Loucy (cell line): ENCODE measurements around the gene LSM7.

ENCODE experiments used
- H2AFZ ChIP-seq: fragments of 200-600 bp; sonication (generic); 2 replicates; pipeline ENCODE4 v1.6.0; 2016; ENCODE audit warnings: antibody characterized with exemption, mild to moderate bottlenecking, low read length, moderate library complexity
- H3F3A ChIP-seq: fragments of 200-600 bp; 2 replicates; pipeline ENCODE4 v1.6.0; 2016; ENCODE audit warnings: antibody characterized with exemption, low read depth, mild to moderate bottlenecking
- H3K27me3 ChIP-seq: fragments of 200-600 bp; sonication (generic); 2 replicates; pipeline ENCODE4 v1.6.1; 2014; ENCODE audit warnings: low read length, mild to moderate bottlenecking; ENCODE audit not compliant: insufficient read depth, poor library complexity, severe bottlenecking
- H3K36me3 ChIP-seq: fragments of 200-600 bp; sonication (generic); 2 replicates; pipeline ENCODE4 v1.6.1; 2016; ENCODE audit warnings: low read length; ENCODE audit not compliant: insufficient read depth
- H3K4me1 ChIP-seq: fragments of 200-600 bp; sonication (generic); 2 replicates; pipeline ENCODE4 v1.5.1; 2014; ENCODE audit warnings: low read length, mild to moderate bottlenecking; ENCODE audit not compliant: insufficient read depth, poor library complexity, severe bottlenecking
- H3K4me2 ChIP-seq: fragments of 200-600 bp; sonication (generic); 2 replicates; pipeline ENCODE4 v1.6.0; 2014; ENCODE audit warnings: antibody characterized with exemption, low read length, low read depth, mild to moderate bottlenecking; ENCODE audit not compliant: poor library complexity, severe bottlenecking
- H3K4me3 ChIP-seq: fragments of 200-600 bp; sonication (generic); 2 replicates; pipeline ENCODE4 v1.5.1; 2014; ENCODE audit warnings: low read length, mild to moderate bottlenecking, mixed read lengths; ENCODE audit not compliant: poor library complexity, severe bottlenecking
- H3K79me2 ChIP-seq: fragments of 200-600 bp; sonication (generic); 2 replicates; pipeline ENCODE4 v1.6.1; 2014; ENCODE audit warnings: low read length; ENCODE audit not compliant: insufficient read depth
- H3K9ac ChIP-seq: fragments of 200-600 bp; sonication (generic); 2 replicates; pipeline ENCODE4 v1.6.0; 2014; ENCODE audit warnings: mild to moderate bottlenecking, low read depth, low read length, moderate library complexity; ENCODE audit not compliant: poor library complexity, severe bottlenecking
- H3K9me2 ChIP-seq: fragments of 200-600 bp; sonication (generic); replicated peaks from 2 replicates; pipeline ENCODE4 v1.6.1; 2016; ENCODE audit warnings: low read depth, low read length, mixed read lengths
- H3K9me3 ChIP-seq: fragments of 200-600 bp; sonication (generic); 2 replicates; pipeline ENCODE4 v1.6.1; 2014; ENCODE audit warnings: mild to moderate bottlenecking, antibody characterized with exemption, low read length, low read depth; ENCODE audit not compliant: insufficient read depth
- H4K20me1 ChIP-seq: fragments of 200-600 bp; sonication (generic); 2 replicates; pipeline ENCODE4 v1.6.0; 2014; ENCODE audit warnings: antibody characterized with exemption, low read length, mild to moderate bottlenecking; ENCODE audit not compliant: insufficient read depth, poor library complexity, severe bottlenecking
- CTCF ChIP-seq: fragments of 200-600 bp; sonication (generic); conservative IDR thresholded peaks from 2 replicates; pipeline ENCODE4 v1.5.1; 2014; ENCODE audit warnings: mild to moderate bottlenecking, antibody characterized with exemption, low read length
- EZH2phosphoT487 ChIP-seq: fragments of 200-600 bp; IDR thresholded peaks from 2 replicates; pipeline ENCODE4 v1.6.1; 2018; ENCODE audit warnings: antibody characterized with exemption, mild to moderate bottlenecking, moderate library complexity, borderline replicate concordance

Gene LSM7

GRCh38 chr19:2280633-2281264, 47.6 kb downstream of the LSM7 start:
- Histone ChIP-seq H3K27me3 (no peaks in the 10 kb centered on the region), H2AFZ (no peak overlapping the region), H3K9me3 (no peaks in the 10 kb centered on the region), H3K4me1 (peaks cover 12% of the 10 kb centered on the region), H3K4me2 (no peak overlapping the region), H3K36me3 (no peaks in the 10 kb centered on the region; the same call in 1 of the 2 replicates), H3K9ac (no peak overlapping the region), H3K79me2 (0 out of 2 replicates have a peak, but pooled peaks cover 3% of the 10 kb centered on the region), H3F3A (no peaks in the 10 kb centered on the region), H3K4me3 (no peak overlapping the region), H4K20me1 (no peaks in the 10 kb centered on the region), H3K9me2 (no peaks in the 10 kb centered on the region)
- TF ChIP-seq EZH2phosphoT487 (no peak), CTCF (no peak)

- Histone ChIP-seq H3K4me3 (no peak overlapping the region), H3K27me3 (no peaks in the 10 kb centered on the region), H3K4me1 (peaks cover 18% of the 10 kb centered on the region), H3F3A (no peaks in the 10 kb centered on the region), H3K79me2 (peaks cover 21% of the 10 kb centered on the region), H2AFZ (no peak overlapping the region), H3K36me3 (peaks cover 3% of the 10 kb centered on the region; the same call in 1 of the 2 replicates), H3K4me2 (no peak overlapping the region), H3K9ac (no peak overlapping the region), H3K9me2 (no peaks in the 10 kb centered on the region), H3K9me3 (no peaks in the 10 kb centered on the region), H4K20me1 (peaks cover 10% of the 10 kb centered on the region)
- TF ChIP-seq EZH2phosphoT487 (no peak), CTCF (no peak)
These were observed 49.8 kb downstream of the LSM7 start for GRCh38 chr19:2278459-2279158.

- Histone ChIP-seq H3K4me2 (no peak overlapping the region), H3K27me3 (no peaks in the 10 kb centered on the region), H3K36me3 (peaks cover 13% of the 10 kb centered on the region; the same call in 1 of the 2 replicates), H2AFZ (no peak overlapping the region), H3K4me1 (peaks cover 20% of the 10 kb centered on the region), H3K9me2 (no peaks in the 10 kb centered on the region), H3K9me3 (no peaks in the 10 kb centered on the region), H3K79me2 (peaks cover 34% of the 10 kb centered on the region), H3F3A (peaks cover 13% of the 10 kb centered on the region), H4K20me1 (peaks cover 24% of the 10 kb centered on the region), H3K9ac (no peak overlapping the region), H3K4me3 (no peak overlapping the region)
- TF ChIP-seq CTCF (no peak), EZH2phosphoT487 (no peak)
These were observed 51.2 kb downstream of the LSM7 start for GRCh38 chr19:2277138-2277537.
